ENCODE measurements around the gene DTWD2.
"Not testable (repeated sequence)": the region's sequence is repeated elsewhere in the genome, so short reads cannot be mapped to it uniquely, and the experiment has no call there.

The DTWD2 gene

GRCh38 chr5:118857700-118858099, 130.6 kb downstream of the DTWD2 start:
- no peak for DNase-seq

DNA sequence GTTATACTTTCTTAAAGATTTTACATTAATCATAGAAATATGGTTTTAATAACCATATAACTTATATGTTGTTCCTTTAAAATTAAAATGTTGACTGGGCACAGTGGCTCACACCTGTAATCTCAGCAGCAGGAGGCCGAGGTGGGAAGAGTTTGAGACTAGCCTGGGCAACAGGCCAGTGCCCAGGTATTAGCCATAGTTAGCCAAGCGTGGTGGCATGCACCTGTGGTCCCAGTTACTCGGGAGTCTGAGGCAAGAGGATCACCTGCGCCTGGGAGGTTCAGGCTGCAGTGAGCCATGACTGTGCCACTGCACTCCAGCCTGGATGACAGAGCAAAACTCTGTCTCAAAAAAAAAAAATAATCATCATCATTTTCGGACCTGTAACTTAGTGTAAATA, 133.5 kb downstream of the DTWD2 start:
- DNase-seq = no peak

GRCh38 chr5:118851785-118852184, 136.6 kb downstream of the DTWD2 start:
- DNase-seq = not testable (repeated sequence)

GRCh38 chr5:118849507-118849906, 138.8 kb downstream of the DTWD2 start:
- DNase-seq = not testable (repeated sequence)

DNA sequence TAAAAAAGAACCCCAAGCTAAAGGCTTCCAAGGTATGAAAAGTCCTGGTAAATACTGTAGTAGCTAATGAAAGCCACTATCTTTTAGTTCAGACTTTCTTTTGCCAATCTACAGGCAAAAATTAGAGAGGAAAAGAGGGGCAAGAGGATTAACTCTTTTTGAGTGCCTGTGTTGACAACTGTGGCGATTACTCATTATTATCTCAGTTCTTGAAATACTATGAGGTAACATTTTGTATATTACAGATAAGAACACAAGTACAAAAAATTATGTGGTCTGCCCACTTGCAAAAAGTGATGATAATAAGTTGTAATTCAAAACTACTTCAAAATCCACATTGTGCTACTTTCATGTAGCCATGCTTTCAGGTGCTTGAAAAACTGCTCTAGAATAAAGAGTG, 144.0 kb downstream of the DTWD2 start:
- DNase-seq = no peak

GRCh38 chr5:118834710-118835109, 153.6 kb downstream of the DTWD2 start:
- no peak for DNase-seq

DNA sequence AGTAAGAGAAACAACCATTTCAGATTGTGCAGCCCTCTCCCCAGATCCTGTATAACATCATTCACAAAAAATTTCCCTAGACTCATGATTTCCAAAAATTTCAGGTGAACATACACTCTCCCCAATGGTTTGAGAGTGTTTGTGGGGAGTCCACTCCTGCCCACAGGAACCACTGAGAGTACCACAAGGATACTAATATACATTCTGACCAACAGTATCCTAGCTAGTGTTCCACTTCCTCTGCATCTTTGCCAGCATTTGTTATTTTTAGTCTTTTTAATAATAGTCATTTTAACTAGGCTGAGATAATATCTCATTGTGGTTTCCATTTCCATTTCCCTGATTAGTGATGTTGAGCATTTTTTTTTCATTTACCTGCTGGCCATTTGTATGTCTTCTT, 155.4 kb downstream of the DTWD2 start:
- no peak for DNase-seq

DNA sequence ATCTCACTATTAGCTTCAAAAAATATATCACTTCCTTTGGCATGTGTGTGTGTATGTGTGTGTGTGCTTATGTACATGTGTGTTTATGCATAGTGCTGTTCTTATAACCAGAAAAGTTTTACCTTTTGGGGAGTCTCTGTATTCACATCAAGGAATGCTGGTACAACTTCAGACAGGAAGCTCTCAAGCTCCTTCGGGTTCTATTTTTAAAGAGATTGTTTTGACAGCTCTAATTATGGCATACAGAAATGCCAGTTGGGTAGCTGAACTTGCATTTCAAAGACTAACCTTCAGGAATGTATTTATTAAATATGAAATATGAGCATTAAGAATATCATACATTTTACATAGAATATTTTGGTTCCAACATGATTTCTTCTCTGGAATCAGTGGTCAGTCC, 163.1 kb downstream of the DTWD2 start:
- no peak for DNase-seq

DNA sequence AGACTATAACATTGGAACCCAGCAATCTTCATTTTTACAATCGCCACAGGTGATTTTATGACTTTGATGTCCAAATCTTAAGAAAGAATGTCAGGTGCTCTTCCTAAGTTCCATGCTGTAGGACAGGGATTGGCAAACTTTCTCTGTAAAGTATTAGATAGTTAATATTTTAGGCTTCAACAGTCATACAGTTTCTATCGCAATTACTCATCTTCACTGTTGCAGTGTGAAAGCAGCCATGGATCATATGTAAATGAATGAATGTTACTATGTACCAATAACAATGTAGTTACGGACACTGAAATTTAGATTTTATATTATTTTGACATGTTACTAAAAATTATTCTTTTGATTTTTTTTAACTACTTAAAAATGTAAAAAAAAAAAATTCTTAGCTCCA, 169.7 kb downstream of the DTWD2 start:
- no peak for DNase-seq

DNA sequence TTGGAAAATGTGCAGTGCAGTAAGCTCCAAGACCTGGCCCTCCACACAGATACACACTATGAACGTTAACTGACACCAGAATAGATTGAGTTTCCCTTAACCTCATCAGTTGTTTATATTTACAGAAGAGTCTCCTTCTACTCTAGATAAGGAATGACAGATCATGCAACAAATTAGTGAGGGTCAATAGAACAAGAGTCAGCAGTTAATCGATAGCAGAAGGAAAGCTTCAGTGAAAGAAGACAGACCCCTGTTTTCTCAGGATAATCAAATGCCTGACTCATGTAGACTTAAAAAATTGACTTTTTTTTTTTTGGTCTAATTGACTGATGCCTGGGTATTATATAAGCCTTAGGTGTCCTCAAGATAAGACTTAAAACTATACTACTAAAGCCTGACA, 179.9 kb downstream of the DTWD2 start:
- no peak for DNase-seq

DNA sequence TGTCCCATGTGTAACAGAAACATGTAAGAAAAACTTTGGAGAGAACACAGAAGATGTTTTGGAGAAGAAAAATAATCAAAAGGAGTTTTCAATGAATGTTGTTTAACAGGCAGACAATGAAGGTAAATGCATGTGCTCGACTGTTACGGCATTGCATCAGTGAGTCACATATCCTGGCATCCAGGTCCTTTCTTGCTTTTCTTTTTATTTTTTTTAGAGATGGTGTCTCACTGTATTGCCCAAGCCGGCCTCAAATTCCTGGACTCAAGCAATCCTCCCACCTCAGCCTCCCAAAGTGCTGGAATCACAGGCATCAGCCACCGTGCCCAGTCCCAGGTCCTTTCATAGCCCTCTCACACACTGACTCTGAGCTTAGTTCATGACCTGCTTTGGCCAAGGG, 181.8 kb downstream of the DTWD2 start:
- DNase-seq = no peak

DNA sequence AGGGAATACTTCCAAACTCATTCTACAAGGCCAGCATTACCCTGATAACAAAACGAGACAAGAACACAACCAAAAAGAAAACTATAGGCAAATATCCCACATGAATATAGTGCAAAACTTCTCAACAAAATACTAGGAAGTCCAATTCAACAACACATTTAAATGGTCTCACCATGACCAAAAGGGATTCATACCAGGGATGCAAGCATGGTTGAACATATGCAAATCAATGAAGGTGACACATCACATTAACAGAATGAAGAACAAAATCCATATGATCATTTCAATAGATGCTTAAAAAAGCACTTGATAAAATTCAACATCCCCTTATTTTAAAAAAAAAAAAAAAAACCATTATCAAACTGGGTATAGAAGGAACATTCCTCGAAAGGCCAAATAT, 186.0 kb downstream of the DTWD2 start:
- no peak for DNase-seq

DNA sequence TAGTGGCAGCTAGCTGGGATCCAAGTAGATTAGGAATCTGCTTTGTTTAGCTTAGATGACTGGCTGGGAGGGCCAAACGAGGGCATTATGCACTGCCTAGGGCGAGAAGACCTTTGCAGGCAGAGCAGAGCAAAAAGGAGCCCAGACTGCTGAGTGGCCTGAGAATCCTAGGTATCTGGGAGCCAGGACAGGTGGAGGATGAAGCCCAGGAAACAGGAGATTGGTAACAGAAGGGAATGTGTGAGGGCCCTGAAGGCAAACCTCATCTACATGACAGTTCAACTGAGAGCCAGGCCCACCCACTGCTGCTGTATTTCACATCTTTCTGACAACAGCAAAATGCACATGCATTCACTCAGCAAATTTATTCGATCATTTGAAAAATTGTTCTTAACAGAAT, 192.3 kb downstream of the DTWD2 start:
- no peak for DNase-seq

DNA sequence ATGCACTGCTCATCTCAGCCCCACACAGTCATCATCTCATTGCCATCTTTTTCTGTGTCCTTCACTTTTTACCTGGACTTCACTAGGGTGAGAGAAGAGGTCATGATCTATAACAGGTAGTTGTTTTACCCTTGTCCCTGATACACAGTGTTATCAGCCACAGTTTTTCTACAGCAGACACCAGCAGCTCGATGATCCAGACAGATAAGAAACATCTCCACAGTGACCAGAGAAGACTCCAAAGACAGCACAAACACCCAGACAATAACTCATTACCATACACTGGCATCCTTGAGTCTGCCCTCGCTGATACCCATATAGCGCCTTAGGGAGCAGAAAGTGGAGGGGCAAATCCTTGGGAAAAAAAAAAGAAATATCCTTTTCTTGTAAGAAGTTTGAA, 194.1 kb downstream of the DTWD2 start:
- no peak for DNase-seq

- DNase-seq = no peak
Observed at GRCh38 chr5:118793652-118794051, 194.7 kb downstream of the DTWD2 start.

DNA sequence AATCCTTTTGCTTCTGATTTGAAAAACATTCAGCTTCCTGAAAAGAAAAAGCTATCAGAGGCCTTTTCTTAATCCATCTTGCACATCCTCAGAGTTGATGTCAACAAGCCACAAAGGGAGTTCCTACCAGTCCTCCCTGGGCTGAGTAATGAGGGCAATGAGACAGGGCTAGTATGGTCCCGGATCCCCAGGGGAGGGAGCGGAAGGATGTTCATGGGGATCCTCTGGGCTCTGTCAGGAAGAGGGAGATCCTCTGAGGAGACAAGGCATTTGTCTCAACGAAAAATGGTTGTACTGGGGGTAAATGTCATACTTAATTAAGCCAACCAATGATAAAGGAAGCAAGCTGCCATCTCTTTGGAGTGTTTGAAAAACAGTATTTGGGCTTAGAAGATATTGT, 195.3 kb downstream of the DTWD2 start:
- DNase-seq = no peak

DNA sequence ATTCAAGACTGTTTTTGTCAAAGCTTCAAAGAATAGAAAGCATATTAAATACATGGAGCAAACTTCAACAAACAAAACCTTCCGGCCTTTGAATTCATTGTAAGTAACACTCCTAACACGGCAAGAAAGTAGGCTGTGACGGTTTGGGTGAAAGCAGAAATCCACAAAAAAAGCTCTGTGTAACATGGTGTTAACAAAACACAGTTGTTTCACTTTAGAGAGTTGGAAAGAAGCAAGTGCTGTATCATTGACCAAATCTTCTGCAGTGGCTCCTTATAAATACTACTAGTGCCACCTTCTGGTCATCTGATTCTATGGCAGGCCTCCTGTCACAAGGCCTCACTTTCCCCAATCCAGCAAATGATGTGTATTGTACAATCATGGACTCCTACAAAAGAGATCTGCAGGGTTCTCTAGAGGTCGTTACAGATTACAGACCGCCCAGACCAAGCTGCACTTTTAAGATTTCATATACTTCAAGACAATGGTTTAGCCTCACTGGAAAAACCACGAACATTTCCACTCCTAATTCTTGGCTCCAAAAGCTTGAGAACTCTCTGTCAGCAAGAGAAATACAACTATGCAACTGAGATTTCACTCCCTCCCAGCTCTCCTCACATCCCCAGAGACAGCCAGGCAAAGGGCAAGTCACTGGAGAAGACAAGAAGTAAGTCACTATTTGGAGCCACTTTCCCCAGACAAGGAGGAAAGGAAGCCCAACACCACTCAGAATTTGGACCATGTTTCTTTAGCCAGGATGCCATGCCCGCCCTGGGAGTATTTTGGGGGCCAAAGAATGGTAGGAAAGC, 196.2 kb downstream of the DTWD2 start:
- DNase-seq = no peak

GRCh38 chr5:118789366-118789765, 199.0 kb downstream of the DTWD2 start:
- no peak for DNase-seq

GRCh38 chr5:118788351-118788750, 200.0 kb downstream of the DTWD2 start:
- no peak for DNase-seq

All from activated naive CD4-positive, alpha-beta T cell (primary cell).